ENCODE data around the gene GBX1. TPM values are rescaled to one million over a fixed set of nuclear protein-coding genes. Genes with fewer than 3 reads are reported as not detected.

Gene GBX1
- total and polyA plus RNA-seq, 2 of the 4 experiments (the other 2 are of a cell fraction): not detected

DNA sequence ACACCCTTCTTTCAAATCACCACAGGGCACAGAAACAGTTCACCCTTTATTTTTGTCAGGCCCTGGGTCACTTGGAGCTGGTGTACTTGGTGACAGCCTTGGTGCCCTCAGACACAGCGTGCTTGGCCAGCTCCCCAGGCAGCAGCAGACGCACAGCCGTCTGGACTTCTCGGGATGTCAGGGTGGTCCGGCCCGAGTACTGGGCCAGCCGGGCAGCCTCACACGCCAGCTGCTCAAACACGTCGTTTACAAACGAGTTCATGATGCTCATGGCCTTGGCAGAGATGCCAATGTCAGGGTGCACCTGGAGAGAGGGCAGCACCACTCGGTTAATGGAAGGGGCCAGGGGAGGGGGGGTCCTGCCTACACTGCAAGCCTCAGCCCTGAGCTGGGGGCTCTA lies 40.3 kb upstream of the GBX1 start:
- BruUV-seq (replicated peaks): no TSS peak
- Histone ChIP-seq H3K9ac (ENCODE audit: low read depth, low read length) (no peak overlapping the region), H4K20me1 (ENCODE audit: insufficient read depth, low read length) (no peaks in the 10 kb centered on the region), H3K4me3 (ENCODE audit: insufficient read depth, low read depth, low read length) (no peak overlapping the region), H2AK9ac (replicated peaks; ENCODE audit: low read depth, low read length, poor library complexity) (no peak overlapping the region), H3K18ac (ENCODE audit: low read depth, low read length) (no peak overlapping the region), H3K9me1 (ENCODE audit: insufficient read depth, low read length) (no peaks in the 10 kb centered on the region; the same call in 1 of the 2 replicates), H2AFZ (replicated peaks; ENCODE audit: low read length, poor library complexity) (no peak overlapping the region), H3K9me3 (ENCODE audit: control insufficient read depth, insufficient read depth, low read length) (no peaks in the 10 kb centered on the region), H3K56ac (ENCODE audit: extremely low read depth, insufficient read depth, low read length) (no peak overlapping the region), H2BK120ac (ENCODE audit: low read depth, low read length) (no peak overlapping the region), H3K4me1 (ENCODE audit: control insufficient read depth, insufficient read depth, low read length) (no peaks in the 10 kb centered on the region), H2BK20ac (ENCODE audit: low read depth, low read length) (no peak overlapping the region), H3K79me1 (ENCODE audit: low read depth in 1 of 2, low read length in 2 of 2) (no peaks in the 10 kb centered on the region), H2BK15ac (ENCODE audit: low read depth, low read length) (no peak overlapping the region), H3K4ac (ENCODE audit: low read depth, low read length) (no peak overlapping the region), H3K27ac (ENCODE audit: insufficient read depth, low read length) (no peak overlapping the region), H2AK5ac (ENCODE audit: low read depth, low read length) (no peak overlapping the region), H4K8ac (ENCODE audit: low read depth in 2 of 2, low read length in 2 of 2) (no peak overlapping the region), H2BK5ac (ENCODE audit: low read depth, low read length, poor library complexity, severe bottlenecking) (no peak overlapping the region), H3K4me2 (ENCODE audit: low read depth, low read length) (no peak overlapping the region), H3K27me3 (ENCODE audit: control insufficient read depth, insufficient read depth, low read length) (peaks cover 53% of the 10 kb centered on the region), H4K91ac (ENCODE audit: insufficient read depth, low read depth, low read length) (no peak overlapping the region), H3K23ac (ENCODE audit: low read depth, low read length) (no peak overlapping the region), H4K5ac (ENCODE audit: low read depth, low read length) (no peak overlapping the region), H3K36me3 (ENCODE audit: control insufficient read depth, insufficient read depth, low read length) (peaks cover 6% of the 10 kb centered on the region), H3K14ac (replicated peaks; ENCODE audit: low read depth, low read length) (no peak overlapping the region)
- CTCF ChIA-PET: no interaction called here
- in situ Hi-C loops (cut with MboI; ENCODE audit: low sequenced_read_pairs) (no loop called here), dilution Hi-C loops (cut with HindIII; ENCODE audit: low sequenced_read_pairs, unreplicated experiment) (no loop called here), intact Hi-C loops (cut with micrococcal nuclease) (no loop called here)
- no peak for DNase-seq
- no peak for ATAC-seq (ENCODE audit: low read depth)
- TF ChIP-seq CHD1 (IDR thresholded peaks at IDR 0.05; ENCODE audit: low read depth, low read length) (no peak), MXI1 (IDR thresholded peaks at IDR 0.05; ENCODE audit: borderline replicate concordance, low read depth, low read length) (no peak), CTCF (conservative IDR thresholded peaks at IDR 0.05; ENCODE audit: low read depth, low read length) (no peak), BHLHE40 (IDR thresholded peaks at IDR 0.05; ENCODE audit: low read depth, low read length) (no peak), NFE2L2 (IDR thresholded peaks at IDR 0.05; ENCODE audit: low read depth, low read length) (no peak), MAZ (IDR thresholded peaks at IDR 0.05; ENCODE audit: borderline replicate concordance, low read depth, low read length) (no peak), CEBPB (IDR thresholded peaks at IDR 0.05; ENCODE audit: low read depth, low read length) (no peak), ELK1 (IDR thresholded peaks at IDR 0.05; ENCODE audit: borderline replicate concordance, low read depth, low read length) (no peak), SMC3 (IDR thresholded peaks at IDR 0.05; ENCODE audit: low read depth, low read length) (no peak), RAD21 (IDR thresholded peaks at IDR 0.05; ENCODE audit: low read length) (no peak), RFX5 (IDR thresholded peaks at IDR 0.05; ENCODE audit: low read depth, low read length) (no peak)
- WGBS, 2 experiments (ENCODE audit: extremely low coverage in 2 of 2, insufficient read length in 1 of 2): 20% methylated on average over 9 of the region's 12 CpGs; no CpG with 5 or more reads in 1 of the 2 experiments
- POLR2A ChIA-PET (ENCODE audit: unreplicated experiment): no interaction called here
